Fibroblast of mammary gland (primary cell): ENCODE measurements around the gene LRRFIP1.

Source experiments
- DNase-seq: peaks from one replicate; pipeline ENCODE4 v3.0.0-alpha.2; 2010; ENCODE audit warnings: low read depth
- H3K4me3 ChIP-seq: 2 replicates; pipeline ENCODE4 v1.5.1; 2011; ENCODE audit warnings: low read depth, mild to moderate bottlenecking, low read length, moderate library complexity; ENCODE audit not compliant: control insufficient read depth
- TF ChIP-seq, protein P1 (sequence below): conservative IDR thresholded peaks from 2 replicates; pipeline ENCODE4 v1.5.1; 2011; ENCODE audit warnings: low read depth, low read length, inconsistent platforms; ENCODE audit not compliant: control insufficient read depth, insufficient read depth

LRRFIP1 gene, protein sequence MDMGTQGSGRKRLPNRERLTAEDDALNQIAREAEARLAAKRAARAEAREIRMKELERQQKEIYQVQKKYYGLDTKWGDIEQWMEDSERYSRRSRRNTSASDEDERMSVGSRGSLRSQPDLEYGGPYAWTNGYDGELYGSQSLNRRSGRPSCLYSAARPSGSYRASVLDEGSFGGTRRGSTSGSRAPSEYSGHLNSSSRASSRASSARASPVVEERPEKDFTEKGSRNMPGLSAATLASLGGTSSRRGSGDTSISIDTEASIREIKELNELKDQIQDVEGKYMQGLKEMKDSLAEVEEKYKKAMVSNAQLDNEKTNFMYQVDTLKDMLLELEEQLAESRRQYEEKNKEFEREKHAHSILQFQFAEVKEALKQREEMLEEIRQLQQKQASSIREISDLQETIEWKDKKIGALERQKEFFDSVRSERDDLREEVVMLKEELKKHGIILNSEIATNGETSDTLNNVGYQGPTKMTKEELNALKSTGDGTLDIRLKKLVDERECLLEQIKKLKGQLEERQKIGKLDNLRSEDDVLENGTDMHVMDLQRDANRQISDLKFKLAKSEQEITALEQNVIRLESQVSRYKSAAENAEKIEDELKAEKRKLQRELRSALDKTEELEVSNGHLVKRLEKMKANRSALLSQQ

DNA sequence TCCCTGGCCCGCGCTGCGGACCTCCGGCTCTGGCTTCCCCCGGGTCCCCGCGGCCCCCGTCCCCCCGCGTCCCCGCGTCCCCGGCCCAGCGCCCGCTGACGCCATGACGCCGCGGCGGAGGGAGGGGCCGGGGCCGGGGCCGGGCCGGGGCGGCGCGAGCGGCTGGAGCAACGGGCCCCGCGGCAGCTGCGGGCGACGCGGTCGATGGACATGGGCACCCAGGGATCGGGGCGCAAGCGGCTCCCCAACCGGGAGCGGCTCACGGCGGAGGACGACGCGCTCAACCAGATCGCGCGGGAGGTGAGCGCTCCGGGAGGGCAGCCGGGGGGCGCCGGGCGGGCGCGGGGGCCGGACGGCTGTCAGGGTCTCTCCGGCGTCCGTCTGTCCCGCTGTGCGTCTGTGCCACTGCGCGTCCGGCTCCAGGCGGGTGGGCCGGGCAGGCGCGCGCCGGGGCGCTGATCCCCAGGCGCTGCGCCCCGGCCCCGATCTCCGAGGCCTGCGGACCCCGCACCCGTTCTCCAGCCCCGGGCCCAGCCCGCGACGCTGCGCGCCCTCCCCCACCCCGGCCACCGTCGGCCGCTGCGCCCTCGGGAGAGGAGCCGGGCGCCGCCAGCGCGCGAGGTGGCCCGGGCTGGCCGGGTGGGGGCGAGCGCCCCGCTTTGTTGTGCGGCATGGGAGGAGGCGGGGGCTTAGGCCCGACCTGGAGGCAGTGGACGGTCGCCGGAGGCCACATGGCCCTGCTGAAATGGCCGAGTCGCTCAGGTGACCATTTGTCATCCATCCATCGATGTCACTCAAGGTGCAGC lies at the start of gene LRRFIP1:
LRRFIP1 (plus strand) TSS at position 147 of the 806 bp plus-strand sequence; CDS start at position 205, 58 bp downstream.
- no peak for DNase-seq
- H3K4me3 ChIP-seq = peak within 1 kb of the TSS; percentile 55
- TF ChIP-seq, protein P1, sequence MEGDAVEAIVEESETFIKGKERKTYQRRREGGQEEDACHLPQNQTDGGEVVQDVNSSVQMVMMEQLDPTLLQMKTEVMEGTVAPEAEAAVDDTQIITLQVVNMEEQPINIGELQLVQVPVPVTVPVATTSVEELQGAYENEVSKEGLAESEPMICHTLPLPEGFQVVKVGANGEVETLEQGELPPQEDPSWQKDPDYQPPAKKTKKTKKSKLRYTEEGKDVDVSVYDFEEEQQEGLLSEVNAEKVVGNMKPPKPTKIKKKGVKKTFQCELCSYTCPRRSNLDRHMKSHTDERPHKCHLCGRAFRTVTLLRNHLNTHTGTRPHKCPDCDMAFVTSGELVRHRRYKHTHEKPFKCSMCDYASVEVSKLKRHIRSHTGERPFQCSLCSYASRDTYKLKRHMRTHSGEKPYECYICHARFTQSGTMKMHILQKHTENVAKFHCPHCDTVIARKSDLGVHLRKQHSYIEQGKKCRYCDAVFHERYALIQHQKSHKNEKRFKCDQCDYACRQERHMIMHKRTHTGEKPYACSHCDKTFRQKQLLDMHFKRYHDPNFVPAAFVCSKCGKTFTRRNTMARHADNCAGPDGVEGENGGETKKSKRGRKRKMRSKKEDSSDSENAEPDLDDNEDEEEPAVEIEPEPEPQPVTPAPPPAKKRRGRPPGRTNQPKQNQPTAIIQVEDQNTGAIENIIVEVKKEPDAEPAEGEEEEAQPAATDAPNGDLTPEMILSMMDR = no peak

DNA sequence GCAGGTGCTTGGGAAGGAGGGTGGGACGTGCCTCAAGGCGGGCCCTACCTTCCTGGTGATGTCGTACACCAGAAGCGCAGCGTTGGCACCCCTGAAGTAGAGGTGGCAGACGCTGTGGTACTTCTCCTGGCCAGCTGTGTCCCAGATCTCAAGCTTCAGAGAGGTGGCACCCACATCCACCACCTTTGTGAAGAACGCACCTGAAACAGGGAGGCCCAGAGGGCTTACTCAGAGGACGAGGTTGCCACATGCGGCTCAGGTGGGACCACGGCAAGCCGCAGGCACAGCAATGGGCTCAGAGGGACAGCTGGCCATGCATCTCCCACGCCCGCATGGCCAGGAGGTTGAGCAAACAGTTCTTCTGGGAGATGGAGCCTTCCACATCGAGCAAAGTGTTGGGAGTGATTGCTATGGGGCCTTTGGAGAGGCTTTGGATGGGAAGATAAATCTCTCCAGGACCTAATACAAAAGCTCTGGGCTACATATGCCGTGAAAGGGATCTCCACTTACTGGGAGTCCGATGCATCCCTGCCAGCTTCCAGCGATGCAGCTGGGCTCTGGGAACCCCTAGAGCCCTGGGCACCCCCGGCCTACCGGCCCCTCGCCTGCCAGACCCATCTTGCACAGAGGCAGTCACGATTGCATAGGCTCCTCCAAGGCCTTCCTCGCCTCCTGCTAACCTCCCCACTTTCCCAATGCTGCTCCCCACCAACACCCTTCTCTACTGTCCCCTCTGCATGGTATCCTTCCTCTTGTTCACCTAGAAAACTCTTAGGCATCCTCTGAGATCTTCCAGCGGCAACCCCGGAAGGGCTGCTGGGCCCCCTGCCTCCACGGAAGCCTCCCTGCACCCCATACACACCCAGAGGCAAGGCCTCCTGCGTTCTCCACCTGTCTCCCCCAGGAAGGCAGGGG lies 49.2 kb upstream of the LRRFIP1 start:
- TF ChIP-seq, protein P1 = no peak
- no peak overlapping the region for H3K4me3 ChIP-seq
- no peak for DNase-seq

DNA sequence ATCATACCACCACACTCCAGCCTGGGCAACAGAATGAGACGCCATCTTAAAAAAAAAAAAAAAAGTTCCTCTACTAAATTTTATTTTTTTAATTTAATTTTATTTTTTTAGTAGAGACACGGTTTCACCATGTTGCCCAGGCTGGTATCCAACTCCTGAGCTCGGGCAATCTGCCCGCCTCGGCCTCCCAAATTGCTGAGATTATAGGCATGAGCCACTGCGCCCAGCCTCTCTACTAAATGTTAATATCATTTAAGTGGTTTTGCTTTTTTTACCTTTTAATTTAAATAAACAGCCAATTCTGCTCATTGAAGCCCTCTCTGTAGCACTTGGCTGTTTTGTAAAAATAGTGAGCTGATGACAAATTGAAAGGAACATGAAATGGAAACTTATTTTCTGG lies 46.1 kb upstream of the LRRFIP1 start:
- H3K4me3 ChIP-seq = no peak overlapping the region
- TF ChIP-seq, protein P1 = no peak
- no peak for DNase-seq

DNA sequence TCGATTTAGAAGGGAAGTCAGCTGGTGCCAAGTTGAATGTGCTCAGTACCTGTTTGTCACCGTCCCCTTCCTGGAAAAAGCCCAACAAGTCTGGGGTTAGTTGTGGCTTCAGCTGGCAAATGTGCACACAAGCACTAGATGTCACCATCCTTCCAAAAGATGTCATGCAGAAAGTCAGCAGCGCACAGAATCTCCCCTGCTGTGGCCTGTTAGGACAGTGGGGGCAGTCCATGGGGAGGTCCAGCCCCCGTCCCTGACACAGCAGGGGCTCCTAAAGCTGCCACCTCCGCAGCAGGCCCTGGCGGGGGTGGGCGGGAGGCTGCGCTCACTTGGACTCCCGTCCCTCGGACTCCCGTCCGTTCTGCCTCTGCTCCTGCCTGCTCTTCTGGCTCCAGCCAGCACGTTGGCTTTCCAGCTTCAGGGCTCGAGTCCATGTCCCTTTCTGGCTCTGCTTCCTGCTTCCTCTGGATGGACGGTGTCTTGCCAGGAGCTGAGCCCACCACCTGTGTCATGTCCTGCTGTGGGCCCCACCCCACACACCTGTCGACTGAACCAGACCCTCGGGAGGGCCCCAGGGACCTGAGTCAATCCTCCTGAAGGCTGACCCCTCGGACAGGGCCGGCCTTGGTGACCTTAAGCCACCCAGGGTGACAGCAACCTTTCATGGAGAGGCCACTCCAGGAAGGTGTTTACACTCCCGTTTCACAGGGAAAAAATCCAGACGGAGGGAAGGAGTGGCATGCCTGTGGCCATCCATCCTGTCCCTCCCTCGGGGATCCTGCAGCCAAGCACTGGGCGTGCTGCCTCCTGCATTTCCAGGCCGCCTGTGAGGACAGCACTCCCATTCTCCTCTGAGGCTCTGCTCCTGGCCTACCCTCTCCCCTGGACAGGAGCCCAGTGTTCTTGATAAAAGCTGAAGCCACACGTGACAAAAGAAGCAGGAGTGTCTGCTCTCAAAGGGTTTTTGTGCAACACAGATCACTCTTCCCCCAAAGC lies 45.3 kb upstream of the LRRFIP1 start:
- no peak overlapping the region for H3K4me3 ChIP-seq
- peak; percentile 73 for DNase-seq
- TF ChIP-seq, protein P1 = peak; percentile 49

DNA sequence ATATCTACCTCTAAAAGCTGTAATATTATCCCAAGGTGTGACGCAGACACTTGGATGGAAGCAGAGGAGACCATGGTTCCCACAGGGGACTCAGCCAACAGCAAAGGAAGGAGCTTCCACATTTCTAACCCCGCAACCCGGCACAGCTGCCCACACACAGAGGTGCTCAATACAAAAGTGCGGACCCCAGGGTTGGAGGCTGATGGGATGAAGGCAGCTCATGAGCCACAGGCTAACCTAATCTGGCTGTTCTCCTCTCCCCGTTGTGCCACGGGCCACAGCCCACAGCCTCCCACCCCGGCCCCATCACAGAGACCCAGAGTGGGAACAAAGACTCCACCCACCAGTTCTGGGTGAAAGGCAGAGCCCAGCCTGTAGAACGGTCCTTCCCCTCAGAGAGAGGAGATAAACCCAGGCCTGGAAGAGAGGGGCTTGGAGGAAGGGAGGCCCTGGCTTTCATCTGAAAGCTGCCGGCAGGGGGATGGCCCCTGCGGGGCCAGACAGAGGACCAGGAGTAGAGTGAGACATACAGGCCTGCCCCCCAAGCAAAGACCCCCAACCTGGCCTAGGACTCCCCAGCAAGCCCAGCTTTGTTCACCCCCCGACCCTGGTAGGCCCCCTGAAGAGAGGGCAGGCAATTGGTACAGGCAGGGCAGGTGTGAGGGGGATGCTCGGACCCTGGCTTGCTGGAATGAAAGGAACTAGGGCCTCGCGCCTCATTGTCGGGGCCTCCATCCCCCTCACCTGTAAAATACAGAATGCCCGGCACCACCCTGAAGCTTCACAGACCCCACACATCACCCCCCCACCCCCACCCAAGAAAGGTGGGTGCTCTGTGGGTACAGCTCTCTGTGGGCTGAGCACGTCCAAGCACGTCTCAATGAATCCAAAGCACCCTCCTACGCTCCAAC lies 43.7 kb upstream of the LRRFIP1 start:
- TF ChIP-seq, protein P1 = no peak
- no peak overlapping the region for H3K4me3 ChIP-seq
- no peak for DNase-seq
